ENCODE measurements around the gene CBX5. TPM values are rescaled to one million over a fixed set of nuclear protein-coding genes. Genes with fewer than 3 reads are reported as not detected.

CBX5 gene
- total and polyA plus RNA-seq, 9 of the 15 experiments (the other 6 are each of a cell fraction or from before 2014, with no cell fraction given): 32.6 to 102 (median 59.2) TPM

GRCh38 chr12:54207539-54208294 lies 72.2 kb downstream of the CBX5 start (continued):
- no peak for TF ChIP-seq ARID4B (CRISPR knock-in tag; IDR thresholded peaks at IDR 0.05)
- TF ChIP-seq NCOA6 (IDR thresholded peaks at IDR 0.05): no peak
- no peak for TF ChIP-seq IRF2 (CRISPR knock-in tag; IDR thresholded peaks at IDR 0.05)
- no peak for TF ChIP-seq ZNF592 (IDR thresholded peaks at IDR 0.05)
- TF ChIP-seq E2F8 (IDR thresholded peaks at IDR 0.05; ENCODE audit: low read depth, partially characterized antibody): no peak
- no peak for TF ChIP-seq RAD51 (IDR thresholded peaks at IDR 0.05; ENCODE audit: borderline replicate concordance, low read depth)
- no peak for TF ChIP-seq ELK3 (CRISPR knock-in tag; IDR thresholded peaks at IDR 0.05)
